Measurements from ENCODE around the gene PSTPIP1.

DNA sequence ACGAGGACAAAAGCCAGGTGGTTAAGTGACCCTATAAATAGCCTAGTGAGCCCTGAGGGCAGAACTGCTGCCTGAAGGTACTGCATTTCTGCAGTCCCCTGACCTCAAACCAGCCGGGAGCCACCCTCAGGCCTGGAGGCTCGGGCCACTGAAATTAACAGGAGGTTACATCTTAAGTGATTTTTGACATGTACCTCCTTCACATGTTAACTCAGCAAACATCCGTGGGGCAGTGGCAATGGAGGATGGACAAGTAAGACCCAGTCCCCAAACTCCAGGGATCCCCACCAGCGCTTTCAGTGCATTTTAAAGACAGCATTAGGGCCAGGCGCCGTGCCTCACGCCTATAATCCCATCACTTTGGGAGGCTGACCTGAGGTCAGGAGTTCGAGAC is 26.2 kb downstream of the PSTPIP1 start:
- no peak for TF ChIP-seq CTCF (IDR thresholded peaks at IDR 0.05; ENCODE audit: poor library complexity)
- no peak for TF ChIP-seq EZH2 (IDR thresholded peaks at IDR 0.05; ENCODE audit: borderline replicate concordance)
- TF ChIP-seq EZH2phosphoT487 (IDR thresholded peaks at IDR 0.05; ENCODE audit: low read depth, severe bottlenecking, unreplicated experiment), result no peak
